ENCODE results near the gene TRIM17. TPM values are rescaled to one million over a fixed set of nuclear protein-coding genes. Genes with fewer than 3 reads are reported as not detected.

Gene TRIM17
- total and polyA plus RNA-seq, 3 donors from 2014 or later, result 21.4 to 37.4 (median 33.6) TPM

GRCh38 chr1:228411121-228411520 is 5.5 kb downstream of the TRIM17 start:
- DNase-seq, result no peak
- H3K36me3 ChIP-seq (ENCODE audit: low read depth, missing control alignments), result no peaks in the 10 kb centered on the region
- no peaks in the 10 kb centered on the region for H3K9me3 ChIP-seq
- WGBS, 2 donors, result 97 to 98% methylated on average over 5 of the region's 5 CpGs
- intact Hi-C loops (cut with DNase I; ENCODE audit: low total_unique reads), result no loop called here
- peaks cover 12% of the 10 kb centered on the region for H3K4me1 ChIP-seq
- TF ChIP-seq CTCF (IDR thresholded peaks at IDR 0.05) (no peak), POLR2A (IDR thresholded peaks at IDR 0.05) (no peak)
- H3K27me3 ChIP-seq, result no peaks in the 10 kb centered on the region
- H3K27ac ChIP-seq, result no peak overlapping the region
- no peak overlapping the region for H3K4me3 ChIP-seq

- intact Hi-C loops (cut with DNase I; ENCODE audit: low total_unique reads), result no loop called here
- no peak for DNase-seq
- WGBS, 2 donors, result 80 to 91% methylated on average over 10 to 11 of the region's 11 CpGs
- Histone ChIP-seq H3K4me3 (no peak overlapping the region), H3K27ac (no peak overlapping the region), H3K4me1 (peaks cover 10% of the 10 kb centered on the region), H3K36me3 (ENCODE audit: low read depth, missing control alignments) (no peaks in the 10 kb centered on the region), H3K27me3 (no peaks in the 10 kb centered on the region), H3K9me3 (no peaks in the 10 kb centered on the region)
- TF ChIP-seq CTCF (IDR thresholded peaks at IDR 0.05), result no peak
- no peak for TF ChIP-seq POLR2A (IDR thresholded peaks at IDR 0.05)
Measured at GRCh38 chr1:228410671-228411070, 6.0 kb downstream of the TRIM17 start.

- peaks cover 16% of the 10 kb centered on the region for H3K4me1 ChIP-seq
- TF ChIP-seq CTCF (IDR thresholded peaks at IDR 0.05) (no peak), POLR2A (IDR thresholded peaks at IDR 0.05) (no peak)
- WGBS, 2 donors, result 80 to 83% methylated on average over 8 of the region's 8 CpGs
- no peaks in the 10 kb centered on the region for H3K36me3 ChIP-seq (ENCODE audit: low read depth, missing control alignments)
- no peaks in the 10 kb centered on the region for H3K27me3 ChIP-seq
- intact Hi-C loops (cut with DNase I; ENCODE audit: low total_unique reads), result no loop called here
- no peak overlapping the region for H3K4me3 ChIP-seq
- H3K9me3 ChIP-seq, result no peaks in the 10 kb centered on the region
- DNase-seq, result no peak
- H3K27ac ChIP-seq, result no peak overlapping the region
Measured at GRCh38 chr1:228410015-228410414, 6.6 kb downstream of the TRIM17 start.

- TF ChIP-seq POLR2A (IDR thresholded peaks at IDR 0.05), result no peak
- no peak for TF ChIP-seq CTCF (IDR thresholded peaks at IDR 0.05)
- H3K27ac ChIP-seq, result no peak overlapping the region
- H3K27me3 ChIP-seq, result no peaks in the 10 kb centered on the region
- intact Hi-C loops (cut with DNase I; ENCODE audit: low total_unique reads), result no loop called here
- H3K4me3 ChIP-seq, result no peak overlapping the region
- H3K4me1 ChIP-seq, result peaks cover 19% of the 10 kb centered on the region
- H3K36me3 ChIP-seq (ENCODE audit: low read depth, missing control alignments), result no peaks in the 10 kb centered on the region
- 93 to 94% methylated on average over 11 to 19 of the region's 19 CpGs for WGBS, 2 donors
- no peaks in the 10 kb centered on the region for H3K9me3 ChIP-seq
- no peak for DNase-seq
Measured at GRCh38 chr1:228408869-228409805, 7.5 kb downstream of the TRIM17 start.

All from testis (tissue), 3 donors.